ENCODE results near the gene PHF21A. TPM values are rescaled to one million over a fixed set of nuclear protein-coding genes. Genes with fewer than 3 reads are reported as not detected.

The PHF21A gene
- total and polyA plus RNA-seq, 4 donors: 3.6 to 8.5 (median 6.2) TPM

DNA sequence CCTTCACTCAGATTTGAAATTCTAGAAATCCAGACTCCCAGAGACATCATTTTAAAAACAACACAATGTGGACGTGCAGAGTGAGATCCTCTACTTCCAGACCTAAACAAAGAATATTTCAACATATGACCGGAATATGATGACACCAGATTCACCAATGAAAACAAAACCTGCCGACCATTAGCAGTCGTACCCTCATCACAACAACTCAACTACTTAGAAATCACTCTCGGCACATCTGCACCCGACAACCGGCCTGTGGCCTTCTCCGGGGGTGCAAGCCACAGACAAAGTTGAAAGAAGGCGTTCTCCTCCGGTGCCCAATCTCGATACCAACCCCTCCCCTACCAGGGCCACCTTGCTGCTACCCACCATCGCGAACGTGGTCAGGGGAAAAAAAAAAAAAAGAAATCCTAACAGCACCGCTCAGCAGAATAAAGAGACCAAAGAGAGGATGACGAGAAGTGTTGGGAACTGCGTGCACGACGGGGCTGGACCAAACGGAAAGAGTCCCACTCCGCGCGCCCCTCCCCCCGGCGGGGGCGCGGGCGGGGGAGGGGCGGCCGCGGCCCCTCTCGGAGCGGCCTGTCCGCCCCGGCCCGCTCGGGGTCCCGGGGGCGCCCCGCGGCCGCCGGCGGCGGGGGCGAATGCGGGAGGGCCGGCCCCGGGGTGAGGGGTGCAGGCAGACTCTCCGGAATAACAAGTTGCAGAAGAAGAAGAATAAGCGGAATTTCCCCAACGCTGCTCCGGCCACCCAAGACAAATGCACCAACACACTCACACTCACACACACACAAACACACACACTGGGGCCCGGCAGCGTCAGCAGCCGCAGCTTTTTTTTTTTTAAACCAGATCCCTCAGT is 1.7 kb downstream of the PHF21A start:
- peak; percentile 63 for DNase-seq (ENCODE audit: low spot score)
- WGBS: under 1% methylated on average over 56 of the region's 56 CpGs
- Histone ChIP-seq H3K36me3 (ENCODE audit: control insufficient read depth in 4 of 4, insufficient read depth in 3 of 4, low read depth in 1 of 4, low read length in 3 of 4) (no peaks in the 10 kb centered on the region), H3K9me3 (ENCODE audit: control insufficient read depth in 4 of 4, low read length in 3 of 4) (no peaks in the 10 kb centered on the region), H3K9ac (ENCODE audit: low read depth in 1 of 2, low read length in 2 of 2) (peak overlapping the region; percentile 82 to 86), H3K4me1 (ENCODE audit: control insufficient read depth in 4 of 4, insufficient read depth in 4 of 4, low read length in 3 of 4) (peaks cover 2 to 12% (median 5%) of the 10 kb centered on the region in 4 donors), H3K27ac (ENCODE audit: low read depth in 1 of 2, low read length in 2 of 2) (peak overlapping the region; percentile 98), H3K27me3 (ENCODE audit: control insufficient read depth in 4 of 4, insufficient read depth in 4 of 4, low read length in 3 of 4) (no peaks in the 10 kb centered on the region), H3K4me3 (ENCODE audit: low read depth in 1 of 3, low read length in 3 of 3) (peak overlapping the region; percentile 85 to 95 (median 85))
- TF ChIP-seq, protein P1, sequence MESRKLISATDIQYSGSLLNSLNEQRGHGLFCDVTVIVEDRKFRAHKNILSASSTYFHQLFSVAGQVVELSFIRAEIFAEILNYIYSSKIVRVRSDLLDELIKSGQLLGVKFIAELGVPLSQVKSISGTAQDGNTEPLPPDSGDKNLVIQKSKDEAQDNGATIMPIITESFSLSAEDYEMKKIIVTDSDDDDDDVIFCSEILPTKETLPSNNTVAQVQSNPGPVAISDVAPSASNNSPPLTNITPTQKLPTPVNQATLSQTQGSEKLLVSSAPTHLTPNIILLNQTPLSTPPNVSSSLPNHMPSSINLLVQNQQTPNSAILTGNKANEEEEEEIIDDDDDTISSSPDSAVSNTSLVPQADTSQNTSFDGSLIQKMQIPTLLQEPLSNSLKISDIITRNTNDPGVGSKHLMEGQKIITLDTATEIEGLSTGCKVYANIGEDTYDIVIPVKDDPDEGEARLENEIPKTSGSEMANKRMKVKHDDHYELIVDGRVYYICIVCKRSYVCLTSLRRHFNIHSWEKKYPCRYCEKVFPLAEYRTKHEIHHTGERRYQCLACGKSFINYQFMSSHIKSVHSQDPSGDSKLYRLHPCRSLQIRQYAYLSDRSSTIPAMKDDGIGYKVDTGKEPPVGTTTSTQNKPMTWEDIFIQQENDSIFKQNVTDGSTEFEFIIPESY (IDR thresholded peaks at IDR 0.05): no peak
- TF ChIP-seq NR2F2 (IDR thresholded peaks at IDR 0.05): no peak
- TF ChIP-seq YY1 (IDR thresholded peaks at IDR 0.05): peak; percentile 86
- TF ChIP-seq, protein P2, sequence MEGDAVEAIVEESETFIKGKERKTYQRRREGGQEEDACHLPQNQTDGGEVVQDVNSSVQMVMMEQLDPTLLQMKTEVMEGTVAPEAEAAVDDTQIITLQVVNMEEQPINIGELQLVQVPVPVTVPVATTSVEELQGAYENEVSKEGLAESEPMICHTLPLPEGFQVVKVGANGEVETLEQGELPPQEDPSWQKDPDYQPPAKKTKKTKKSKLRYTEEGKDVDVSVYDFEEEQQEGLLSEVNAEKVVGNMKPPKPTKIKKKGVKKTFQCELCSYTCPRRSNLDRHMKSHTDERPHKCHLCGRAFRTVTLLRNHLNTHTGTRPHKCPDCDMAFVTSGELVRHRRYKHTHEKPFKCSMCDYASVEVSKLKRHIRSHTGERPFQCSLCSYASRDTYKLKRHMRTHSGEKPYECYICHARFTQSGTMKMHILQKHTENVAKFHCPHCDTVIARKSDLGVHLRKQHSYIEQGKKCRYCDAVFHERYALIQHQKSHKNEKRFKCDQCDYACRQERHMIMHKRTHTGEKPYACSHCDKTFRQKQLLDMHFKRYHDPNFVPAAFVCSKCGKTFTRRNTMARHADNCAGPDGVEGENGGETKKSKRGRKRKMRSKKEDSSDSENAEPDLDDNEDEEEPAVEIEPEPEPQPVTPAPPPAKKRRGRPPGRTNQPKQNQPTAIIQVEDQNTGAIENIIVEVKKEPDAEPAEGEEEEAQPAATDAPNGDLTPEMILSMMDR (IDR thresholded peaks at IDR 0.05; ENCODE audit: low read depth, low read length, missing input control): no peak
- no peak for TF ChIP-seq JUND (IDR thresholded peaks at IDR 0.05)
- no peak for TF ChIP-seq HNF4A (conservative IDR thresholded peaks at IDR 0.05)
- no peak for TF ChIP-seq RXRA (IDR thresholded peaks at IDR 0.05)
- TF ChIP-seq, protein P3, sequence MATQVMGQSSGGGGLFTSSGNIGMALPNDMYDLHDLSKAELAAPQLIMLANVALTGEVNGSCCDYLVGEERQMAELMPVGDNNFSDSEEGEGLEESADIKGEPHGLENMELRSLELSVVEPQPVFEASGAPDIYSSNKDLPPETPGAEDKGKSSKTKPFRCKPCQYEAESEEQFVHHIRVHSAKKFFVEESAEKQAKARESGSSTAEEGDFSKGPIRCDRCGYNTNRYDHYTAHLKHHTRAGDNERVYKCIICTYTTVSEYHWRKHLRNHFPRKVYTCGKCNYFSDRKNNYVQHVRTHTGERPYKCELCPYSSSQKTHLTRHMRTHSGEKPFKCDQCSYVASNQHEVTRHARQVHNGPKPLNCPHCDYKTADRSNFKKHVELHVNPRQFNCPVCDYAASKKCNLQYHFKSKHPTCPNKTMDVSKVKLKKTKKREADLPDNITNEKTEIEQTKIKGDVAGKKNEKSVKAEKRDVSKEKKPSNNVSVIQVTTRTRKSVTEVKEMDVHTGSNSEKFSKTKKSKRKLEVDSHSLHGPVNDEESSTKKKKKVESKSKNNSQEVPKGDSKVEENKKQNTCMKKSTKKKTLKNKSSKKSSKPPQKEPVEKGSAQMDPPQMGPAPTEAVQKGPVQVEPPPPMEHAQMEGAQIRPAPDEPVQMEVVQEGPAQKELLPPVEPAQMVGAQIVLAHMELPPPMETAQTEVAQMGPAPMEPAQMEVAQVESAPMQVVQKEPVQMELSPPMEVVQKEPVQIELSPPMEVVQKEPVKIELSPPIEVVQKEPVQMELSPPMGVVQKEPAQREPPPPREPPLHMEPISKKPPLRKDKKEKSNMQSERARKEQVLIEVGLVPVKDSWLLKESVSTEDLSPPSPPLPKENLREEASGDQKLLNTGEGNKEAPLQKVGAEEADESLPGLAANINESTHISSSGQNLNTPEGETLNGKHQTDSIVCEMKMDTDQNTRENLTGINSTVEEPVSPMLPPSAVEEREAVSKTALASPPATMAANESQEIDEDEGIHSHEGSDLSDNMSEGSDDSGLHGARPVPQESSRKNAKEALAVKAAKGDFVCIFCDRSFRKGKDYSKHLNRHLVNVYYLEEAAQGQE (IDR thresholded peaks at IDR 0.05): no peak
- TF ChIP-seq FOXA2 (IDR thresholded peaks at IDR 0.05): no peak
- TF ChIP-seq, protein P4, sequence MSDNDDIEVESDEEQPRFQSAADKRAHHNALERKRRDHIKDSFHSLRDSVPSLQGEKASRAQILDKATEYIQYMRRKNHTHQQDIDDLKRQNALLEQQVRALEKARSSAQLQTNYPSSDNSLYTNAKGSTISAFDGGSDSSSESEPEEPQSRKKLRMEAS (IDR thresholded peaks at IDR 0.05): no peak
- no peak for TF ChIP-seq SP1 (IDR thresholded peaks at IDR 0.05)
- peak; percentile 26 for TF ChIP-seq TAF1 (conservative IDR thresholded peaks at IDR 0.05)
- TF ChIP-seq, protein P5, sequence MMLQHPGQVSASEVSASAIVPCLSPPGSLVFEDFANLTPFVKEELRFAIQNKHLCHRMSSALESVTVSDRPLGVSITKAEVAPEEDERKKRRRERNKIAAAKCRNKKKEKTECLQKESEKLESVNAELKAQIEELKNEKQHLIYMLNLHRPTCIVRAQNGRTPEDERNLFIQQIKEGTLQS (IDR thresholded peaks at IDR 0.05): peak; percentile 24
- no peak for TF ChIP-seq HNF4G (IDR thresholded peaks at IDR 0.05)
- no peak for TF ChIP-seq GABPA (IDR thresholded peaks at IDR 0.05 in 1 of 2, conservative IDR thresholded peaks at IDR 0.05 in 1 of 2)
- no peak for TF ChIP-seq EGR1 (IDR thresholded peaks at IDR 0.05; ENCODE audit: low read depth in 2 of 2)
